Loucy (cell line): Measurements from ENCODE around the gene SCAND1.

Experiments used
- H2AFZ ChIP-seq: fragments of 200-600 bp; sonication (generic); 2 replicates; pipeline ENCODE4 v1.6.0; 2016; ENCODE audit warnings: antibody characterized with exemption, mild to moderate bottlenecking, low read length, moderate library complexity
- H3F3A ChIP-seq: fragments of 200-600 bp; 2 replicates; pipeline ENCODE4 v1.6.0; 2016; ENCODE audit warnings: antibody characterized with exemption, low read depth, mild to moderate bottlenecking
- H3K27me3 ChIP-seq: fragments of 200-600 bp; sonication (generic); 2 replicates; pipeline ENCODE4 v1.6.1; 2014; ENCODE audit warnings: low read length, mild to moderate bottlenecking; ENCODE audit not compliant: insufficient read depth, poor library complexity, severe bottlenecking
- H3K36me3 ChIP-seq: fragments of 200-600 bp; sonication (generic); 2 replicates; pipeline ENCODE4 v1.6.1; 2016; ENCODE audit warnings: low read length; ENCODE audit not compliant: insufficient read depth
- H3K4me1 ChIP-seq: fragments of 200-600 bp; sonication (generic); 2 replicates; pipeline ENCODE4 v1.5.1; 2014; ENCODE audit warnings: low read length, mild to moderate bottlenecking; ENCODE audit not compliant: insufficient read depth, poor library complexity, severe bottlenecking
- H3K4me2 ChIP-seq: fragments of 200-600 bp; sonication (generic); 2 replicates; pipeline ENCODE4 v1.6.0; 2014; ENCODE audit warnings: antibody characterized with exemption, low read length, low read depth, mild to moderate bottlenecking; ENCODE audit not compliant: poor library complexity, severe bottlenecking
- H3K4me3 ChIP-seq: fragments of 200-600 bp; sonication (generic); 2 replicates; pipeline ENCODE4 v1.5.1; 2014; ENCODE audit warnings: low read length, mild to moderate bottlenecking, mixed read lengths; ENCODE audit not compliant: poor library complexity, severe bottlenecking
- H3K79me2 ChIP-seq: fragments of 200-600 bp; sonication (generic); 2 replicates; pipeline ENCODE4 v1.6.1; 2014; ENCODE audit warnings: low read length; ENCODE audit not compliant: insufficient read depth
- H3K9ac ChIP-seq: fragments of 200-600 bp; sonication (generic); 2 replicates; pipeline ENCODE4 v1.6.0; 2014; ENCODE audit warnings: mild to moderate bottlenecking, low read depth, low read length, moderate library complexity; ENCODE audit not compliant: poor library complexity, severe bottlenecking
- H3K9me2 ChIP-seq: fragments of 200-600 bp; sonication (generic); replicated peaks from 2 replicates; pipeline ENCODE4 v1.6.1; 2016; ENCODE audit warnings: low read depth, low read length, mixed read lengths
- H3K9me3 ChIP-seq: fragments of 200-600 bp; sonication (generic); 2 replicates; pipeline ENCODE4 v1.6.1; 2014; ENCODE audit warnings: mild to moderate bottlenecking, antibody characterized with exemption, low read length, low read depth; ENCODE audit not compliant: insufficient read depth
- H4K20me1 ChIP-seq: fragments of 200-600 bp; sonication (generic); 2 replicates; pipeline ENCODE4 v1.6.0; 2014; ENCODE audit warnings: antibody characterized with exemption, low read length, mild to moderate bottlenecking; ENCODE audit not compliant: insufficient read depth, poor library complexity, severe bottlenecking
- CTCF ChIP-seq: fragments of 200-600 bp; sonication (generic); conservative IDR thresholded peaks from 2 replicates; pipeline ENCODE4 v1.5.1; 2014; ENCODE audit warnings: mild to moderate bottlenecking, antibody characterized with exemption, low read length
- EZH2phosphoT487 ChIP-seq: fragments of 200-600 bp; IDR thresholded peaks from 2 replicates; pipeline ENCODE4 v1.6.1; 2018; ENCODE audit warnings: antibody characterized with exemption, mild to moderate bottlenecking, moderate library complexity, borderline replicate concordance

Gene SCAND1

GRCh38 chr20:35942243-35942642 lies 12.1 kb downstream of the SCAND1 start:
- TF ChIP-seq EZH2phosphoT487: no peak
- TF ChIP-seq CTCF: no peak
- no peaks in the 10 kb centered on the region for H3K9me2 ChIP-seq
- H3K4me3 ChIP-seq: no peak overlapping the region
- H3K9ac ChIP-seq: no peak overlapping the region
- H3K9me3 ChIP-seq: no peaks in the 10 kb centered on the region
- peaks cover 60% of the 10 kb centered on the region; the same call in 1 of the 2 replicates for H3K36me3 ChIP-seq
- H4K20me1 ChIP-seq: no peaks in the 10 kb centered on the region
- H3K27me3 ChIP-seq: no peaks in the 10 kb centered on the region
- H2AFZ ChIP-seq: no peak overlapping the region
- H3K79me2 ChIP-seq: no peaks in the 10 kb centered on the region
- H3K4me1 ChIP-seq: no peaks in the 10 kb centered on the region
- H3F3A ChIP-seq: no peaks in the 10 kb centered on the region
- H3K4me2 ChIP-seq: no peak overlapping the region

- no peak overlapping the region for H3K4me2 ChIP-seq
- no peaks in the 10 kb centered on the region for H4K20me1 ChIP-seq
- H2AFZ ChIP-seq: no peak overlapping the region
- peaks cover 61% of the 10 kb centered on the region; the same call in 1 of the 2 replicates for H3K36me3 ChIP-seq
- TF ChIP-seq CTCF: no peak
- TF ChIP-seq EZH2phosphoT487: no peak
- no peaks in the 10 kb centered on the region for H3K9me3 ChIP-seq
- no peaks in the 10 kb centered on the region for H3K9me2 ChIP-seq
- H3K27me3 ChIP-seq: no peaks in the 10 kb centered on the region
- no peaks in the 10 kb centered on the region for H3F3A ChIP-seq
- H3K4me1 ChIP-seq: no peaks in the 10 kb centered on the region
- no peak overlapping the region for H3K9ac ChIP-seq
- no peak overlapping the region for H3K4me3 ChIP-seq
- no peaks in the 10 kb centered on the region for H3K79me2 ChIP-seq
Measured at GRCh38 chr20:35941620-35942019, 12.7 kb downstream of the SCAND1 start.

- H3F3A ChIP-seq: no peaks in the 10 kb centered on the region
- peaks cover 52% of the 10 kb centered on the region; the same call in 1 of the 2 replicates for H3K36me3 ChIP-seq
- H3K27me3 ChIP-seq: no peaks in the 10 kb centered on the region
- H3K4me3 ChIP-seq: no peak overlapping the region
- peaks cover 3% of the 10 kb centered on the region for H3K4me1 ChIP-seq
- no peak overlapping the region for H3K4me2 ChIP-seq
- H3K9me3 ChIP-seq: no peaks in the 10 kb centered on the region
- TF ChIP-seq EZH2phosphoT487 (no peak), CTCF (no peak)
- no peaks in the 10 kb centered on the region for H3K9me2 ChIP-seq
- H4K20me1 ChIP-seq: no peaks in the 10 kb centered on the region
- no peak overlapping the region for H2AFZ ChIP-seq
- no peaks in the 10 kb centered on the region for H3K79me2 ChIP-seq
- no peak overlapping the region for H3K9ac ChIP-seq
Measured at GRCh38 chr20:35939264-35939663, 15.0 kb downstream of the SCAND1 start.
